Stimulated activated CD4-positive, alpha-beta T cell treated with anti-CD3 and anti-CD28 coated beads, TNF-alpha, amount 100 ng/mL, for 48 hours (primary cell): ENCODE data around the gene FAM228B.
"Not testable (repeated sequence)": the region's sequence is repeated elsewhere in the genome, so short reads cannot be mapped to it uniquely, and the experiment has no call there.

Source experiments
- DNase-seq, 3 donors: peaks; one replicate each; pipeline ENCODE4 v3.0.0-alpha.2; 2020; ENCODE audit warnings: low read depth in 3 of 3

The FAM228B gene

GRCh38 chr2:24102677-24103076, 20.6 kb upstream of the FAM228B start:
- DNase-seq, result no peak

- no peak for DNase-seq
These were observed 19.1 kb upstream of the FAM228B start for GRCh38 chr2:24104110-24104650.

GRCh38 chr2:24104906-24105305, 18.4 kb upstream of the FAM228B start:
- DNase-seq, result no peak

GRCh38 chr2:24105816-24106215, 17.5 kb upstream of the FAM228B start:
- DNase-seq, result no peak

GRCh38 chr2:24106786-24107185, 16.5 kb upstream of the FAM228B start:
- no peak for DNase-seq

- no peak for DNase-seq
These were observed 15.9 kb upstream of the FAM228B start for GRCh38 chr2:24107336-24107735.

- not testable (repeated sequence) for DNase-seq
These were observed 13.8 kb upstream of the FAM228B start for GRCh38 chr2:24109431-24109830.

GRCh38 chr2:24110660-24111303, 12.5 kb upstream of the FAM228B start:
- no peak for DNase-seq

- DNase-seq, result no peak
These were observed 11.8 kb upstream of the FAM228B start for GRCh38 chr2:24111407-24111901.

- no peak for DNase-seq
These were observed 8.2 kb upstream of the FAM228B start for GRCh38 chr2:24115057-24115456.

GRCh38 chr2:24117902-24118301, 5.4 kb upstream of the FAM228B start:
- DNase-seq, result no peak

GRCh38 chr2:24121066-24121465, 2.2 kb upstream of the FAM228B start:
- DNase-seq, result no peak

GRCh38 chr2:24121469-24121868, 1.8 kb upstream of the FAM228B start:
- DNase-seq, result no peak

- no peak for DNase-seq
These were observed 689 bp upstream of the FAM228B start for GRCh38 chr2:24122366-24123194.

GRCh38 chr2:24123922-24124580, 782 bp downstream of the FAM228B start:
- no peak for DNase-seq

GRCh38 chr2:24125956-24126355, 2.7 kb downstream of the FAM228B start:
- no peak for DNase-seq

GRCh38 chr2:24132543-24132942, 9.3 kb downstream of the FAM228B start:
- no peak for DNase-seq

GRCh38 chr2:24140305-24140704, 17.0 kb downstream of the FAM228B start:
- not testable (repeated sequence) for DNase-seq

- no peak for DNase-seq
These were observed 24.1 kb downstream of the FAM228B start for GRCh38 chr2:24147364-24147763.

GRCh38 chr2:24152413-24153197, 29.3 kb downstream of the FAM228B start:
- no peak for DNase-seq

- no peak for DNase-seq
These were observed 30.2 kb downstream of the FAM228B start for GRCh38 chr2:24153478-24153877.
